IMR-90 (cell line): ENCODE results near the gene INSM1. TPM values are rescaled to one million over a fixed set of nuclear protein-coding genes. Genes with fewer than 3 reads are reported as not detected.

ENCODE experiments used
- ATAC-seq: fragments of 200-7000 bp; cut with Tn5 transposase; 2 replicates; pipeline ENCODE4 v1.9.1; 2020; ENCODE audit warnings: low read depth, mild to moderate bottlenecking, moderate library complexity
- BruUV-seq: library from RNA; stranded (reverse); fragments of 400-500 nt; replicated peaks from 2 replicates; lab custom pipeline; 2021; lab: Mats Ljungman, UMichigan
- CTCF ChIA-PET: fragments of 300-600 bp; formaldehyde crosslinking; extraction: SDS; loops from one replicate; lab custom pipeline; 2021; ENCODE audit warnings: antibody characterized with exemption; lab: Yijun Ruan, JAX
- POLR2A ChIA-PET: fragments of 300-600 bp; sonication (Branson Sonifier 250); formaldehyde crosslinking; loops from one replicate; lab custom pipeline; 2022; ENCODE audit warnings: antibody characterized with exemption; ENCODE audit not compliant: unreplicated experiment; lab: Charles Lee
- DNase-seq: peaks from one replicate; pipeline ENCODE4 v3.0.0; 2013
- H2AFZ ChIP-seq: replicated peaks from 2 replicates; pipeline ENCODE3; 2013; ENCODE audit warnings: low read length, mild to moderate bottlenecking; ENCODE audit not compliant: poor library complexity
- H2AK5ac ChIP-seq: 2 replicates; pipeline ENCODE4 v1.6.1; 2013; ENCODE audit warnings: low read depth, low read length, inconsistent platforms
- H2AK9ac ChIP-seq: replicated peaks from 2 replicates; pipeline ENCODE3; 2013; ENCODE audit warnings: mild to moderate bottlenecking, low read depth, low read length, moderate library complexity; ENCODE audit not compliant: poor library complexity
- H2BK120ac ChIP-seq: 2 replicates; pipeline ENCODE4 v1.6.1; 2013; ENCODE audit warnings: low read depth, low read length, inconsistent platforms
- H2BK15ac ChIP-seq: 3 replicates; pipeline ENCODE4 v1.6.1; 2013; ENCODE audit warnings: low read depth, low read length, inconsistent platforms
- H2BK20ac ChIP-seq: 2 replicates; pipeline ENCODE4 v1.6.1; 2013; ENCODE audit warnings: low read depth, mild to moderate bottlenecking, inconsistent platforms, low read length, moderate library complexity
- H2BK5ac ChIP-seq: 2 replicates; pipeline ENCODE4 v1.6.1; 2013; ENCODE audit warnings: mild to moderate bottlenecking, low read depth, low read length, inconsistent platforms; ENCODE audit not compliant: poor library complexity, severe bottlenecking
- H3K14ac ChIP-seq: replicated peaks from 2 replicates; pipeline ENCODE4 v1.6.1; 2013; ENCODE audit warnings: low read depth, low read length, inconsistent platforms
- H3K18ac ChIP-seq: 2 replicates; pipeline ENCODE4 v1.6.1; 2013; ENCODE audit warnings: low read depth, low read length, control low read depth
- H3K23ac ChIP-seq: 2 replicates; pipeline ENCODE4 v1.6.1; 2013; ENCODE audit warnings: low read depth, low read length, inconsistent platforms
- H3K27ac ChIP-seq: 2 replicates; pipeline ENCODE4 v1.5.1; 2013; ENCODE audit warnings: mild to moderate bottlenecking, control low read depth, low read length; ENCODE audit not compliant: insufficient read depth
- H3K27me3 ChIP-seq: 2 replicates; pipeline ENCODE4 v1.6.1; 2013; ENCODE audit warnings: low read length; ENCODE audit not compliant: control insufficient read depth, insufficient read depth
- H3K36me3 ChIP-seq: 2 replicates; pipeline ENCODE4 v1.6.1; 2013; ENCODE audit warnings: low read length, mixed read lengths; ENCODE audit not compliant: control insufficient read depth, insufficient read depth
- H3K4ac ChIP-seq: 2 replicates; pipeline ENCODE4 v1.6.1; 2013; ENCODE audit warnings: low read depth, low read length, inconsistent platforms
- H3K4me1 ChIP-seq: 2 replicates; pipeline ENCODE4 v1.6.1; 2013; ENCODE audit warnings: low read length, mixed read lengths; ENCODE audit not compliant: control insufficient read depth, insufficient read depth
- H3K4me2 ChIP-seq: 2 replicates; pipeline ENCODE4 v1.6.1; 2013; ENCODE audit warnings: low read depth, mild to moderate bottlenecking, control low read depth, low read length, moderate library complexity
- H3K4me3 ChIP-seq: 2 replicates; pipeline ENCODE4 v1.5.1; 2013; ENCODE audit warnings: low read depth, mild to moderate bottlenecking, control low read depth, low read length, moderate library complexity; ENCODE audit not compliant: insufficient read depth
- H3K56ac ChIP-seq: 2 replicates; pipeline ENCODE4 v1.6.1; 2013; ENCODE audit warnings: low read length, inconsistent platforms; ENCODE audit not compliant: insufficient read depth; ENCODE audit errors: extremely low read depth
- H3K79me1 ChIP-seq, 2 experiments: 2 replicates each; pipeline ENCODE4 v1.6.1; 2013; ENCODE audit warnings: low read length in 2 of 2, inconsistent platforms in 1 of 2, low read depth in 1 of 2
- H3K9ac ChIP-seq: 2 replicates; pipeline ENCODE4 v1.6.1; 2013; ENCODE audit warnings: low read depth, low read length, control low read depth
- H3K9me1 ChIP-seq: 2 replicates; pipeline ENCODE4 v1.6.1; 2013; ENCODE audit warnings: low read length, inconsistent platforms; ENCODE audit not compliant: insufficient read depth
- H3K9me3 ChIP-seq: 2 replicates; pipeline ENCODE4 v1.6.1; 2013; ENCODE audit warnings: low read length; ENCODE audit not compliant: control insufficient read depth, insufficient read depth
- H4K20me1 ChIP-seq: 2 replicates; pipeline ENCODE4 v1.6.1; 2013; ENCODE audit warnings: low read length, inconsistent platforms; ENCODE audit not compliant: insufficient read depth
- H4K5ac ChIP-seq: 2 replicates; pipeline ENCODE4 v1.6.1; 2013; ENCODE audit warnings: mild to moderate bottlenecking, low read depth, low read length, control low read depth
- H4K8ac ChIP-seq, 2 experiments: 2 replicates each; pipeline ENCODE4 v1.6.1; 2013; ENCODE audit warnings: low read depth in 2 of 2, low read length in 2 of 2, control low read depth in 1 of 2, inconsistent platforms in 1 of 2
- H4K91ac ChIP-seq: 2 replicates; pipeline ENCODE4 v1.6.1; 2013; ENCODE audit warnings: low read depth, low read length, inconsistent platforms; ENCODE audit not compliant: insufficient read depth
- BHLHE40 ChIP-seq: fragments of 150-350 bp; IDR thresholded peaks from 2 replicates; pipeline ENCODE4 v1.6.1; 2016; ENCODE audit warnings: mild to moderate bottlenecking, low read depth, low read length
- CEBPB ChIP-seq: IDR thresholded peaks from 2 replicates; pipeline ENCODE4 v1.6.1; 2012; ENCODE audit warnings: low read depth, low read length, improper control_type of control experiment
- CHD1 ChIP-seq: IDR thresholded peaks from 2 replicates; pipeline ENCODE4 v1.6.1; 2012; ENCODE audit warnings: low read depth, low read length, improper control_type of control experiment
- MAZ ChIP-seq: IDR thresholded peaks from 2 replicates; pipeline ENCODE4 v1.6.1; 2012; ENCODE audit warnings: low read depth, mild to moderate bottlenecking, low read length, improper control_type of control experiment, moderate library complexity, borderline replicate concordance
- NFE2L2 ChIP-seq: fragments of 150-350 bp; IDR thresholded peaks from 2 replicates; pipeline ENCODE4 v1.6.1; 2016; ENCODE audit warnings: low read depth, mild to moderate bottlenecking, low read length
- RCOR1 ChIP-seq: IDR thresholded peaks from 2 replicates; pipeline ENCODE4 v1.6.1; 2012; ENCODE audit warnings: mild to moderate bottlenecking, low read length, improper control_type of control experiment; ENCODE audit not compliant: insufficient replicate concordance
- SMC3 ChIP-seq: fragments of 150-350 bp; IDR thresholded peaks from 2 replicates; pipeline ENCODE4 v1.6.1; 2016; ENCODE audit warnings: low read depth, mild to moderate bottlenecking, antibody characterized with exemption, low read length, moderate library complexity
- WGBS, 2 experiments: methylation state at CpG; one replicate each; pipeline versions ENCODE4 v1.1.5 to v1.1.7; 2013; ENCODE audit warnings: missing lambda C conversion rate in 2 of 2; ENCODE audit not compliant: insufficient read length in 1 of 2; ENCODE audit errors: extremely low coverage in 2 of 2; 5-methylcytosine and 5-hydroxymethylcytosine counted together
- dilution Hi-C: fragments of 300-500 bp; cut with HindIII; formaldehyde crosslinking; loops from one replicate; pipeline ENCODE4 v1.14.3; 2018; ENCODE audit warnings: low sequenced_read_pairs; ENCODE audit not compliant: unreplicated experiment
- in situ Hi-C: fragments of 300-500 bp; cut with MboI; formaldehyde crosslinking; loops from 3 replicates; pipeline ENCODE4 v1.14.3; 2019; ENCODE audit warnings: low sequenced_read_pairs, inconsistent platforms, mixed read lengths
- intact Hi-C: fragments of 100-400 bp; cut with micrococcal nuclease; formaldehyde crosslinking; loops from 2 replicates; pipeline ENCODE4 v1.10.0; 2022
- polyA plus RNA-seq, 3 experiments: library from polyadenylated mRNA; depleted of rRNA; stranded (reverse); fragments of >200 nt; gene quantifications; 2 replicates each; pipeline ENCODE4 v1.2.3, GENCODE V29; 2012; ENCODE audit warnings: low replicate concordance in 1 of 3
- total RNA-seq: library from RNA; depleted of rRNA; stranded (reverse); fragments of >200 nt; gene quantifications from 2 replicates; pipeline ENCODE4 v1.2.3, GENCODE V29; 2012
- TF ChIP-seq, protein P1 (sequence below): fragments of 150-350 bp; IDR thresholded peaks from 2 replicates; pipeline ENCODE4 v1.6.1; 2017; ENCODE audit warnings: mild to moderate bottlenecking, antibody characterized with exemption, low read length, low read depth
- TF ChIP-seq, protein P2 (sequence below): conservative IDR thresholded peaks from 2 replicates; pipeline ENCODE4 v1.5.1; 2012; ENCODE audit warnings: mild to moderate bottlenecking, low read depth, low read length, improper control_type of control experiment

INSM1 gene
- total and polyA plus RNA-seq, 2 of the 4 experiments (the other 2 are of a cell fraction) = not detected

DNA sequence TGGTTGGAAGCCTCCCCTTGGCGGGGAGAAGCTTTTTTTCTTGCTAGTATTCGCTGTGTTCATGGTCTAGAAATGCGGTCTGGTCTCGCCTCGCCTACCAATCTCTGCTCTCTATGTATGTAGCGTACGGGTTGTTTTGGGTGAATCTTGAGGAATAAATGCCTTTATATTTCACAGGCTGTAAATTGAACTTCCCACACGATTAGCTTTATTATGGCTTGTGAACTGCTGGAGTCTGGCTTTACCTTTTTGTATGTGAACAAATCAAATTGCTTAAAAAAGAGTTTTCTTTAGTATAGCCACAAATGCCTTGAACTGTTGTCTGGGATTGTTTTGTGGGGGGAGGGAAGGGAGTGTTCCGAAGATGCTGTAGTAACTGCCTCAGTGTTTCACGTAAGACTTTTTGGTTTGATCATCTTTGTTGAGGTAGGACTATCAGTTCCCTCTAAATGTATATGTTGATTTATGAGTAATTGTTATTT, 2.2 kb downstream of the INSM1 start:
- no peak overlapping the region for H2AFZ ChIP-seq
- no peak overlapping the region for H2AK5ac ChIP-seq
- H4K5ac ChIP-seq = no peak overlapping the region
- no peak overlapping the region for H3K4me3 ChIP-seq
- no peaks in the 10 kb centered on the region for H4K20me1 ChIP-seq
- peaks cover 92% of the 10 kb centered on the region for H3K27me3 ChIP-seq
- H2AK9ac ChIP-seq = no peak overlapping the region
- no peak overlapping the region for H4K8ac ChIP-seq
- no peaks in the 10 kb centered on the region for H3K9me1 ChIP-seq
- no peaks in the 10 kb centered on the region for H3K79me1 ChIP-seq
- no peak overlapping the region for H2BK15ac ChIP-seq
- H3K4me1 ChIP-seq = peaks cover 2% of the 10 kb centered on the region; the same call in 1 of the 2 replicates
- no peak overlapping the region for H3K9ac ChIP-seq
- no CpG with 5 or more reads among the region's 10 CpGs for WGBS, 2 experiments
- H4K91ac ChIP-seq = no peak overlapping the region
- dilution Hi-C loops (no loop called here), in situ Hi-C loops (no loop called here), intact Hi-C loops (no loop called here)
- no peak overlapping the region for H3K23ac ChIP-seq
- DNase-seq = no peak
- no peak overlapping the region for H2BK120ac ChIP-seq
- H2BK20ac ChIP-seq = no peak overlapping the region
- no peak overlapping the region for H3K27ac ChIP-seq
- H3K9me3 ChIP-seq = no peaks in the 10 kb centered on the region; the same call in 1 of the 2 replicates
- ChIA-PET CTCF (interaction anchor here (1.6 kb wide), 1 partner anchor 10 kb away, joined by 4 read pairs; no protein-coding TSS in a partner anchor), POLR2A (interaction anchor here (0.5 kb wide), 1 partner anchor 200 kb away, joined by 3 read pairs; no protein-coding TSS in a partner anchor)
- BruUV-seq = no TSS peak
- H3K36me3 ChIP-seq = no peaks in the 10 kb centered on the region
- TF ChIP-seq SMC3 = no peak
- TF ChIP-seq MAZ = no peak
- TF ChIP-seq, protein P1, sequence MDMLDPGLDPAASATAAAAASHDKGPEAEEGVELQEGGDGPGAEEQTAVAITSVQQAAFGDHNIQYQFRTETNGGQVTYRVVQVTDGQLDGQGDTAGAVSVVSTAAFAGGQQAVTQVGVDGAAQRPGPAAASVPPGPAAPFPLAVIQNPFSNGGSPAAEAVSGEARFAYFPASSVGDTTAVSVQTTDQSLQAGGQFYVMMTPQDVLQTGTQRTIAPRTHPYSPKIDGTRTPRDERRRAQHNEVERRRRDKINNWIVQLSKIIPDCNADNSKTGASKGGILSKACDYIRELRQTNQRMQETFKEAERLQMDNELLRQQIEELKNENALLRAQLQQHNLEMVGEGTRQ = no peak
- no peak for TF ChIP-seq BHLHE40
- no peak for TF ChIP-seq CEBPB
- no peak for TF ChIP-seq NFE2L2
- no peak for TF ChIP-seq RCOR1
- no peak for TF ChIP-seq CHD1
- TF ChIP-seq, protein P2, sequence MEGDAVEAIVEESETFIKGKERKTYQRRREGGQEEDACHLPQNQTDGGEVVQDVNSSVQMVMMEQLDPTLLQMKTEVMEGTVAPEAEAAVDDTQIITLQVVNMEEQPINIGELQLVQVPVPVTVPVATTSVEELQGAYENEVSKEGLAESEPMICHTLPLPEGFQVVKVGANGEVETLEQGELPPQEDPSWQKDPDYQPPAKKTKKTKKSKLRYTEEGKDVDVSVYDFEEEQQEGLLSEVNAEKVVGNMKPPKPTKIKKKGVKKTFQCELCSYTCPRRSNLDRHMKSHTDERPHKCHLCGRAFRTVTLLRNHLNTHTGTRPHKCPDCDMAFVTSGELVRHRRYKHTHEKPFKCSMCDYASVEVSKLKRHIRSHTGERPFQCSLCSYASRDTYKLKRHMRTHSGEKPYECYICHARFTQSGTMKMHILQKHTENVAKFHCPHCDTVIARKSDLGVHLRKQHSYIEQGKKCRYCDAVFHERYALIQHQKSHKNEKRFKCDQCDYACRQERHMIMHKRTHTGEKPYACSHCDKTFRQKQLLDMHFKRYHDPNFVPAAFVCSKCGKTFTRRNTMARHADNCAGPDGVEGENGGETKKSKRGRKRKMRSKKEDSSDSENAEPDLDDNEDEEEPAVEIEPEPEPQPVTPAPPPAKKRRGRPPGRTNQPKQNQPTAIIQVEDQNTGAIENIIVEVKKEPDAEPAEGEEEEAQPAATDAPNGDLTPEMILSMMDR = no peak
- H3K4ac ChIP-seq = no peak overlapping the region
- H3K18ac ChIP-seq = no peak overlapping the region
- H3K56ac ChIP-seq = no peak overlapping the region
- H3K14ac ChIP-seq = no peak overlapping the region
- ATAC-seq = no peak
- no peak overlapping the region for H2BK5ac ChIP-seq
- no peak overlapping the region for H3K4me2 ChIP-seq
